K562 (cell line): ENCODE measurements around the gene ZMIZ1. TPM values are rescaled to one million over a fixed set of nuclear protein-coding genes. Genes with fewer than 3 reads are reported as not detected.

ENCODE experiments used
- ATAC-seq: fragments of 200-7000 bp; cut with Tn5 transposase; 3 replicates; pipeline ENCODE4 v1.9.1; 2020; ENCODE audit warnings: moderate library complexity
- BruUV-seq: library from RNA; stranded (reverse); fragments of 400-500 nt; replicated peaks from 2 replicates; lab custom pipeline; 2021; lab: Mats Ljungman, UMichigan
- CTCF ChIA-PET: fragments of 300-600 bp; formaldehyde crosslinking; extraction: SDS; loops from one replicate; lab custom pipeline; 2021; ENCODE audit warnings: low intra/inter-chr PET ratio; lab: Yijun Ruan, JAX
- POLR2A ChIA-PET: fragments of 300-600, 350-650 bp; sonication (Branson Sonifier 250); formaldehyde crosslinking; extraction: SDS; loops from one replicate; lab custom pipeline; 2021; ENCODE audit warnings: antibody characterized with exemption, inconsistent platforms; lab: Yijun Ruan, JAX
- DNase-seq, 4 experiments: peaks; one replicate each; pipeline versions ENCODE4 v3.0.0 to v3.0.0-alpha.2; 2011 to 2018; ENCODE audit warnings: low spot score in 3 of 4, mixed read lengths in 3 of 4; ENCODE audit errors: extremely low read depth in 1 of 4
- FAIRE-seq: peaks from 2 replicates; lab custom pipeline; 2011; peaks lifted over from hg19 to GRCh38; lab: Jason Lieb, UNC
- H2AFZ ChIP-seq: 2 replicates; pipeline ENCODE4 v1.6.0; 2011; ENCODE audit warnings: low read depth, low read length, control low read depth, inconsistent platforms
- H3K27ac ChIP-seq: fragments of 200-600 bp; 3 replicates; pipeline ENCODE4 v1.8.0; 2011; ENCODE audit warnings: low read depth, mild to moderate bottlenecking, control low read depth, inconsistent platforms, low read length, moderate library complexity, mixed read lengths; ENCODE audit errors: extremely low read depth
- H3K27me3 ChIP-seq, 2 experiments: fragments of 300-600 bp in 1 of 2; 2 replicates in 1 of 2; 3 replicates in 1 of 2; pipeline versions ENCODE4 v1.6.0 to v1.8.0; 2011; ENCODE audit warnings: inconsistent platforms in 2 of 2, low read length in 2 of 2, mild to moderate bottlenecking in 1 of 2, mixed read lengths in 1 of 2, moderate library complexity in 1 of 2; ENCODE audit not compliant: control insufficient read depth in 2 of 2, insufficient read depth in 2 of 2
- H3K36me3 ChIP-seq: fragments of 300-600 bp; 3 replicates; pipeline ENCODE4 v1.8.0; 2011; ENCODE audit warnings: mild to moderate bottlenecking, low read length, inconsistent platforms; ENCODE audit not compliant: control insufficient read depth, insufficient read depth
- H3K4me1 ChIP-seq, 2 experiments: fragments of 200-600 bp in 1 of 2; replicated peaks in 1 of 2; 2 replicates in 1 of 2; 3 replicates in 1 of 2; pipeline versions ENCODE4 v1.5.1 to v1.8.0; 2011; ENCODE audit warnings: inconsistent platforms in 2 of 2, low read length in 2 of 2, mild to moderate bottlenecking in 1 of 2, mixed read lengths in 1 of 2, moderate library complexity in 1 of 2; ENCODE audit not compliant: control insufficient read depth in 2 of 2, insufficient read depth in 2 of 2
- H3K4me2 ChIP-seq: 2 replicates; pipeline ENCODE4 v1.6.1; 2011; ENCODE audit warnings: low read length, control low read depth, inconsistent platforms, mixed read lengths; ENCODE audit not compliant: insufficient read depth
- H3K4me3 ChIP-seq: fragments of 200-600 bp; sonication (generic), shearing (Covaris generic); 2 replicates; pipeline ENCODE4 v1.5.1; 2016; ENCODE audit warnings: control low read depth, inconsistent platforms
- H3K79me2 ChIP-seq: fragments of 200-600 bp; 3 replicates; pipeline ENCODE4 v1.8.0; 2011; ENCODE audit warnings: low read length, inconsistent platforms; ENCODE audit not compliant: control insufficient read depth, insufficient read depth
- H3K9ac ChIP-seq, 2 experiments: 2 replicates each; pipeline versions ENCODE4 v1.6.0 to v1.6.1; 2011; ENCODE audit warnings: low read depth in 2 of 2, low read length in 2 of 2, control low read depth in 1 of 2, inconsistent platforms in 1 of 2, mild to moderate bottlenecking in 1 of 2, mixed read lengths in 1 of 2; ENCODE audit not compliant: insufficient read depth in 1 of 2
- H3K9me1 ChIP-seq: one replicate; pipeline ENCODE4 v1.6.0; 2011; ENCODE audit warnings: inconsistent platforms, mild to moderate bottlenecking, low read length, moderate library complexity; ENCODE audit not compliant: control insufficient read depth, insufficient read depth
- H3K9me3 ChIP-seq: replicated peaks from 2 replicates; pipeline ENCODE4 v1.5.1; 2011; ENCODE audit warnings: low read depth, low read length, inconsistent platforms; ENCODE audit not compliant: control insufficient read depth, insufficient read depth
- H4K20me1 ChIP-seq: replicated peaks from 2 replicates; pipeline ENCODE4 v1.6.1; 2011; ENCODE audit warnings: low read length, inconsistent platforms, mixed read lengths; ENCODE audit not compliant: control insufficient read depth, insufficient read depth
- ARID2 ChIP-seq: fragments of 450-650 bp; IDR thresholded peaks from 2 replicates; pipeline ENCODE4 v1.6.1; 2017; ENCODE audit warnings: antibody characterized with exemption, mild to moderate bottlenecking
- C11orf30 ChIP-seq: fragments of 450-650 bp; IDR thresholded peaks from 2 replicates; pipeline ENCODE4 v1.6.1; 2016; ENCODE audit warnings: low read depth, mild to moderate bottlenecking
- CBX3 ChIP-seq, 2 experiments: IDR thresholded peaks; 1 replicate in 1 of 2; 2 replicates in 1 of 2; pipeline ENCODE4 v1.6.1; 2012; ENCODE audit warnings: inconsistent platforms in 2 of 2, low read length in 2 of 2, borderline replicate concordance in 1 of 2, control low read depth in 1 of 2
- CTCFL ChIP-seq: IDR thresholded peaks from 2 replicates; pipeline ENCODE4 v1.6.1; 2011; ENCODE audit warnings: borderline replicate concordance, low read depth, mild to moderate bottlenecking, moderate library complexity, low read length; ENCODE audit not compliant: insufficient read depth, poor library complexity, severe bottlenecking
- CXXC5 ChIP-seq: fragments of 250-450 bp; sonication (Bioruptor Pico); IDR thresholded peaks from 2 replicates; pipeline ENCODE4 v1.8.0; 2022; ENCODE audit warnings: inconsistent platforms, mild to moderate bottlenecking, moderate library complexity
- EP300 ChIP-seq: IDR thresholded peaks from 2 replicates; pipeline ENCODE4 v1.6.1; 2012; ENCODE audit warnings: low read length, improper control_type of control experiment
- ETV5 ChIP-seq: sonication (generic); formaldehyde crosslinking; IDR thresholded peaks from 2 replicates; pipeline ENCODE4 v1.4.0; 2020; ENCODE audit warnings: low read depth, mild to moderate bottlenecking, missing genetic modification reagents
- GABPB1 ChIP-seq: sonication (generic); formaldehyde crosslinking; IDR thresholded peaks from 2 replicates; pipeline ENCODE4 v1.8.0; 2022; ENCODE audit warnings: mild to moderate bottlenecking, missing genetic modification reagents
- GTF2E2 ChIP-seq: fragments of 200-800 bp; sonication (Bioruptor generic); IDR thresholded peaks from 2 replicates; pipeline ENCODE4 v1.6.1; 2016; ENCODE audit warnings: missing genetic modification characterization, missing compliant biosample characterization
- HMG20A ChIP-seq: fragments of 450-650 bp; formaldehyde crosslinking; conservative IDR thresholded peaks from 2 replicates; pipeline ENCODE4 v1.4.0; 2020; ENCODE audit warnings: mild to moderate bottlenecking, mixed read lengths
- HNRNPLL ChIP-seq: fragments of 200-400 bp; formaldehyde crosslinking; IDR thresholded peaks from 2 replicates; pipeline ENCODE4 v1.6.1; 2017; ENCODE audit warnings: low read length, low read depth, mild to moderate bottlenecking; ENCODE audit not compliant: poor library complexity, severe bottlenecking
- MEIS2 ChIP-seq: fragments of 450-650 bp; IDR thresholded peaks from 2 replicates; pipeline ENCODE4 v1.6.1; 2014; ENCODE audit warnings: mild to moderate bottlenecking; ENCODE audit not compliant: partially characterized antibody
- PHTF2 ChIP-seq: fragments of 250-450 bp; sonication (Bioruptor Pico); IDR thresholded peaks from 2 replicates; pipeline ENCODE4 v1.5.0; 2021; ENCODE audit warnings: mild to moderate bottlenecking
- RFX5 ChIP-seq: IDR thresholded peaks from 2 replicates; pipeline ENCODE4 v1.6.1; 2011; ENCODE audit warnings: low read depth, mild to moderate bottlenecking, improper control_type of control experiment, low read length
- SIN3A ChIP-seq, 2 experiments: fragments of 150-350 bp in 1 of 2; IDR thresholded peaks; 2 replicates each; pipeline ENCODE4 v1.6.1; 2011 to 2016; ENCODE audit warnings: borderline replicate concordance in 2 of 2, low read depth in 2 of 2, low read length in 2 of 2, mild to moderate bottlenecking in 2 of 2, moderate library complexity in 2 of 2; ENCODE audit not compliant: control insufficient read depth in 1 of 2
- SMARCA4 ChIP-seq: fragments of 450-650 bp; IDR thresholded peaks from 2 replicates; pipeline ENCODE4 v1.6.1; 2016
- THRA ChIP-seq: fragments of 450-650 bp; IDR thresholded peaks from 2 replicates; pipeline ENCODE4 v1.6.1; 2017; ENCODE audit warnings: mild to moderate bottlenecking, moderate library complexity
- USF2 ChIP-seq: sonication (generic); formaldehyde crosslinking; IDR thresholded peaks from 2 replicates; pipeline ENCODE4 v1.5.0; 2020; ENCODE audit warnings: missing genetic modification reagents
- YBX1 ChIP-seq: fragments of 450-650 bp; IDR thresholded peaks from 2 replicates; pipeline ENCODE4 v1.7.1; 2016; ENCODE audit warnings: mild to moderate bottlenecking
- ZNF830 ChIP-seq: fragments of 250-450 bp; sonication (Bioruptor Pico); IDR thresholded peaks from 2 replicates; pipeline ENCODE4 v1.5.0; 2021; ENCODE audit warnings: mild to moderate bottlenecking
- WGBS: fragments of 100-300 bp; shearing (Covaris generic); methylation state at CpG from one replicate; pipeline ENCODE4 v1.1.6; 2016; ENCODE audit warnings: low coverage, mixed read lengths; ENCODE audit not compliant: insufficient coverage; ENCODE audit errors: missing lambda C conversion rate; 5-methylcytosine and 5-hydroxymethylcytosine counted together
- in situ Hi-C: fragments of 300-500 bp; cut with MboI; formaldehyde crosslinking; loops from 4 replicates; pipeline ENCODE4 v1.15.0; 2018; ENCODE audit warnings: inconsistent platforms, mixed read lengths
- intact Hi-C: fragments of 100-400 bp; cut with micrococcal nuclease; formaldehyde crosslinking; loops from 2 replicates; pipeline ENCODE4 v1.14.2; 2022
- polyA plus RNA-seq, 8 experiments: library from polyadenylated mRNA; depleted of rRNA in 4 of 8; stranded (reverse) in 5 of 8; unstranded in 3 of 8; fragments of >200 nt; fragmentation: Nextera tagmentation in 2 of 8; fragmentation: Illumina TruSeq in 1 of 8; extraction: Ambion mirVana in 2 of 8; extraction: Trizol in 1 of 8; gene quantifications; 2 replicates each; pipeline versions ENCODE4 v1.2.1 to v1.2.3, GENCODE V29; 2011 to 2014; ENCODE audit warnings: inconsistent platforms in 1 of 8, missing spikeins in 1 of 8
- total RNA-seq, 7 experiments: library from RNA; depleted of rRNA in 6 of 7; stranded (reverse); fragments of >200 nt in 6 of 7; fragmentation: Illumina TruSeq in 2 of 7; extraction: Trizol in 2 of 7; gene quantifications; 2 replicates each; pipeline versions ENCODE4 v1.2.1 to v1.2.3, GENCODE V29; 2011 to 2021; ENCODE audit warnings: low replicate concordance in 1 of 7

The ZMIZ1 gene
- total and polyA plus RNA-seq, 9 of the 15 experiments (the other 6 are each of a cell fraction or from before 2014, with no cell fraction given) = 1.0 to 37.3 (median 4.3) TPM

GRCh38 chr10:79250259-79250658 is 181.5 kb downstream of the ZMIZ1 start:
- Histone ChIP-seq H3K4me3 (no peak overlapping the region), H3K4me2 (no peak overlapping the region), H3K79me2 (no peaks in the 10 kb centered on the region), H3K9me1 (no peaks in the 10 kb centered on the region), H3K27me3 (no peaks in the 10 kb centered on the region), H3K9ac (no peak overlapping the region), H3K27ac (no peak overlapping the region), H2AFZ (no peak overlapping the region), H3K36me3 (no peaks in the 10 kb centered on the region), H3K9me3 (no peaks in the 10 kb centered on the region), H3K4me1 (peaks cover 0 to 20% of the 10 kb centered on the region in 2 experiments; a peak in 2 of 5 replicates), H4K20me1 (peaks cover 17% of the 10 kb centered on the region; the same call in 1 of the 2 replicates)
- intact Hi-C loops = no loop called here
- ChIA-PET POLR2A (interaction anchor here (0.6 to 0.7 kb wide), 3 partner anchors 431 to 1761 kb away, joined by 3 to 4 read pairs (median 4); no protein-coding TSS in a partner anchor), CTCF (no interaction called here)
- WGBS = 41% methylated on average over 5 of the region's 5 CpGs
- ATAC-seq (no peak), DNase-seq (no peak), FAIRE-seq (no peak)
- in situ Hi-C loops = no loop called here
- no TSS peak for BruUV-seq
- TF ChIP-seq MEIS2 (no peak), HMG20A (CRISPR knock-in tag) (no peak), GABPB1 (CRISPR knock-in tag) (no peak), YBX1 (no peak), SIN3A (IDR thresholded peaks at IDR 0.05; ENCODE audit: borderline replicate concordance in 2 of 2, control insufficient read depth in 1 of 2, low read depth in 2 of 2, low read length in 2 of 2) (no peak), ZNF830 (CRISPR knock-in tag) (no peak), THRA (no peak), CXXC5 (CRISPR knock-in tag) (no peak), PHTF2 (no peak), ARID2 (no peak), EP300 (no peak), RFX5 (no peak), CBX3 (IDR thresholded peaks at IDR 0.05; ENCODE audit: borderline replicate concordance in 1 of 2, low read length in 2 of 2) (no peak), HNRNPLL (no peak), C11orf30 (no peak), GTF2E2 (no peak), CTCFL (no peak), SMARCA4 (no peak), ETV5 (no peak), USF2 (CRISPR knock-in tag) (no peak)
